GM19468 (cell line): ENCODE results near the gene DDX50.
"Not testable (repeated sequence)": the region's sequence is repeated elsewhere in the genome, so short reads cannot be mapped to it uniquely, and the experiment has no call there.

Source experiments
- ATAC-seq: cut with Tn5 transposase; IDR thresholded peaks from one replicate; pipeline ENCODE4 v1.9.1; 2021; ENCODE audit warnings: mild to moderate bottlenecking, moderate library complexity, moderate number of reproducible peaks; ENCODE audit not compliant: unreplicated experiment; ENCODE audit errors: extremely low read depth

The DDX50 gene

GRCh38 chr10:68901105-68901927 is at the start of gene DDX50:
TSS of gene DDX50 (plus strand) at chr10:68901315. CDS start at chr10:68901385, 70 bp downstream.
- ATAC-seq = peak; percentile 93

GRCh38 chr10:68856352-68856751 is 44.8 kb upstream of the DDX50 start:
- ATAC-seq = no peak

- no peak for ATAC-seq
Observed at GRCh38 chr10:68857005-68857404, 44.1 kb upstream of the DDX50 start.

GRCh38 chr10:68861253-68861652 is 39.9 kb upstream of the DDX50 start:
- ATAC-seq = no peak

GRCh38 chr10:68864611-68865010 is 36.5 kb upstream of the DDX50 start:
- ATAC-seq = no peak

GRCh38 chr10:68868173-68868572 is 32.9 kb upstream of the DDX50 start:
- ATAC-seq = not testable (repeated sequence)

GRCh38 chr10:68869623-68870022 is 31.5 kb upstream of the DDX50 start:
- ATAC-seq = no peak

- no peak for ATAC-seq
Observed at GRCh38 chr10:68870061-68870460, 31.1 kb upstream of the DDX50 start.

- ATAC-seq = no peak
Observed at GRCh38 chr10:68870545-68871104, 30.5 kb upstream of the DDX50 start.

- no peak for ATAC-seq
Observed at GRCh38 chr10:68871105-68871711, 29.9 kb upstream of the DDX50 start.

- no peak for ATAC-seq
Observed at GRCh38 chr10:68871731-68872342, 29.3 kb upstream of the DDX50 start.

- no peak for ATAC-seq
Observed at GRCh38 chr10:68876246-68877138, 24.6 kb upstream of the DDX50 start.

- no peak for ATAC-seq
Observed at GRCh38 chr10:68877482-68878110, 23.5 kb upstream of the DDX50 start.

GRCh38 chr10:68878496-68878895 is 22.6 kb upstream of the DDX50 start:
- ATAC-seq = no peak

GRCh38 chr10:68879628-68880027 is 21.5 kb upstream of the DDX50 start:
- ATAC-seq = no peak

GRCh38 chr10:68880181-68880580 is 20.9 kb upstream of the DDX50 start:
- no peak for ATAC-seq

- no peak for ATAC-seq
Observed at GRCh38 chr10:68895041-68895440, 6.1 kb upstream of the DDX50 start.

GRCh38 chr10:68897336-68897741 is 3.8 kb upstream of the DDX50 start:
- no peak for ATAC-seq

GRCh38 chr10:68899186-68899745 is 1.8 kb upstream of the DDX50 start:
- ATAC-seq = no peak
